Measurements from ENCODE around the gene CAMSAP1.

- no peak for TF ChIP-seq EZH2 (IDR thresholded peaks at IDR 0.05; ENCODE audit: borderline replicate concordance, low read depth, low read length, severe bottlenecking)
- no peak for TF ChIP-seq CTCF (IDR thresholded peaks at IDR 0.05; ENCODE audit: borderline replicate concordance, extremely low read depth, low read length, poor library complexity, severe bottlenecking)
Measured at GRCh38 chr9:135774794-135775525, 132.4 kb downstream of the CAMSAP1 start.
